ENCODE measurements around the gene IDS. TPM values are rescaled to one million over a fixed set of nuclear protein-coding genes. Genes with fewer than 3 reads are reported as not detected.
"Not testable (repeated sequence)": the region's sequence is repeated elsewhere in the genome, so short reads cannot be mapped to it uniquely, and the experiment has no call there.

Gene IDS
- total and polyA plus RNA-seq, 2 donors (not counting 3 experiments of a cell fraction or from before 2014, with no cell fraction given), result 35.2 to 44.0 TPM

DNA sequence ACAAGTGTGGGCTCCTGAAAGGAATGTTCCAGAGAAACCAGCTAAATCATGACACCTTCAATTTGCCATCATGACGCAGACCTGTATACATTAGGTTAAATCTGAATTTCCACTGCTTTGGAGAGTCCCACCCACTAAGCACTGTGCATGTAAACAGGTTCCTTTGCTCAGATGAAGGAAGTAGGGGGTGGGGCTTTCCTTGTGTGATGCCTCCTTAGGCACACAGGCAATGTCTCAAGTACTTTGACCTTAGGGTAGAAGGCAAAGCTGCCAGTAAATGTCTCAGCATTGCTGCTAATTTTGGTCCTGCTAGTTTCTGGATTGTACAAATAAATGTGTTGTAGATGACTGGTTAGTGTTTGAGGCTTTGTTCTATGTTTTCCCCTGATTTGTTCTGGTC, 41.9 kb upstream of the IDS start:
- H4K20me1 ChIP-seq (replicated peaks; ENCODE audit: control insufficient read depth, extremely low read depth, insufficient read depth, low read length); H2AFZ ChIP-seq (ENCODE audit: low read depth, low read length); CTCF ChIA-PET; H3K4me3 ChIP-seq (replicated peaks in 1 of 3; ENCODE audit: insufficient read depth in 1 of 3, low read depth in 1 of 3, low read length in 3 of 3); dilution Hi-C loops (cut with MboI; ENCODE audit: extremely low pct_ligation_motif_present, low sequenced_read_pairs); intact Hi-C loops (cut with micrococcal nuclease); H3K27me3 ChIP-seq (ENCODE audit: control insufficient read depth in 2 of 2, insufficient read depth in 2 of 2, low read length in 2 of 2); H3K9me3 ChIP-seq (replicated peaks; ENCODE audit: control insufficient read depth, insufficient read depth, low read length); BruUV-seq (replicated peaks); H3K4me1 ChIP-seq (ENCODE audit: control insufficient read depth, extremely low read depth, insufficient read depth, low read length); H3K9ac ChIP-seq (replicated peaks; ENCODE audit: extremely low read depth, insufficient read depth, low read length); H3K36me3 ChIP-seq (ENCODE audit: control insufficient read depth in 2 of 2, extremely low read depth in 1 of 2, insufficient read depth in 2 of 2, low read length in 2 of 2); POLR2A ChIA-PET; H3K27ac ChIP-seq (ENCODE audit: insufficient read depth, low read depth, low read length); H3K79me2 ChIP-seq (ENCODE audit: control insufficient read depth, insufficient read depth, low read length); H3K9me1 ChIP-seq (replicated peaks; ENCODE audit: control insufficient read depth, extremely low read depth, insufficient read depth, low read length); H3K4me2 ChIP-seq (ENCODE audit: insufficient read depth, low read length); DNase-seq (ENCODE audit: low read depth, low spot score): not testable (repeated sequence)
- FAIRE-seq, result peak; percentile 63

DNA sequence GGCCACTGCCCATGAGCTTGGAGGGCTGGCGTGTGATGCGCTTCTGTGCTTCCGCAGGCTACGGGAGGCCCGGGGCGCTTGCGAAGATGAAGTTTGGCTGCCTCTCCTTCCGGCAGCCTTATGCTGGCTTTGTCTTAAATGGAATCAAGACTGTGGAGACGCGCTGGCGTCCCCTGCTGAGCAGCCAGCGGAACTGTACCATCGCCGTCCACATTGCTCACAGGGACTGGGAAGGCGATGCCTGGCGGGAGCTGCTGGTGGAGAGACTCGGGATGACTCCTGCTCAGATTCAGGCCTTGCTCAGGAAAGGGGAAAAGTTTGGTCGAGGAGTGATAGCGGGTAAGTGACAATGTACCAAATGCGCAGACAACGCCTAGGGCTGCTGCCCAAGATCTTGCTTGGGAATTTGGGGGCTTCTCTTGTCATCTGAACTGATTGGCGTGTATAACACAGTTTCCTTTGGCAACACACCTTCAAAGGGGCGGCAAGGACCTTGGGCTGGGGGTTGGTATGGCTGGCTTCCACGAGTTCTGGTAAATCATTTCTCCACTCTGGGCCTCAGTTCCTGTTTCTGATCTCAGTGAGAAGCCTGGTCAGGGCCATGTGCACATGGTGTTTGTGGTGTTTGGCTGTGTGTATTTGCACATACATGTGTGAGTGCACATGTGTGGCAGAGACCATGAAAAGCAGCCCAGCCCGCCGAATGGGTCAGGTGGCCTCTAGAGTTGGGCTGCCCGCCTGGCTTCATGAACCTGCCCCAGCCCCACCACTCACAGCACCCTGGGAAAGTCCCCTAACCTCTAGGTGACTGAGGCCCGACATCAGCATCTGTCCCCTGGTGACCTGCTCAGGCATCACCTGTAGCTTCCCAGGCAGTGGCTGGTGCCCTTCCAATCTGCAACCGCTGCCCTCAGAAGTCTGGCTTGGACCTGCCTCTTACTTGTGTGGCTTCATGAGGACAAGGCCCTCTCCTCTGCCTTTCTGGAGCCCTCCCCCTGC, 40.7 kb upstream of the IDS start:
- H3K9me3 ChIP-seq (replicated peaks; ENCODE audit: control insufficient read depth, insufficient read depth, low read length); H3K9me1 ChIP-seq (replicated peaks; ENCODE audit: control insufficient read depth, extremely low read depth, insufficient read depth, low read length); H3K9ac ChIP-seq (replicated peaks; ENCODE audit: extremely low read depth, insufficient read depth, low read length); H3K27me3 ChIP-seq (ENCODE audit: control insufficient read depth in 2 of 2, insufficient read depth in 2 of 2, low read length in 2 of 2); H3K27ac ChIP-seq (ENCODE audit: insufficient read depth, low read depth, low read length); H3K79me2 ChIP-seq (ENCODE audit: control insufficient read depth, insufficient read depth, low read length); H3K4me1 ChIP-seq (ENCODE audit: control insufficient read depth, extremely low read depth, insufficient read depth, low read length); H3K4me3 ChIP-seq (replicated peaks in 1 of 3; ENCODE audit: insufficient read depth in 1 of 3, low read depth in 1 of 3, low read length in 3 of 3); H4K20me1 ChIP-seq (replicated peaks; ENCODE audit: control insufficient read depth, extremely low read depth, insufficient read depth, low read length); BruUV-seq (replicated peaks); POLR2A ChIA-PET; H3K36me3 ChIP-seq (ENCODE audit: control insufficient read depth in 2 of 2, extremely low read depth in 1 of 2, insufficient read depth in 2 of 2, low read length in 2 of 2); H3K4me2 ChIP-seq (ENCODE audit: insufficient read depth, low read length); H2AFZ ChIP-seq (ENCODE audit: low read depth, low read length); DNase-seq (ENCODE audit: low read depth, low spot score); intact Hi-C loops (cut with micrococcal nuclease); dilution Hi-C loops (cut with MboI; ENCODE audit: extremely low pct_ligation_motif_present, low sequenced_read_pairs); CTCF ChIA-PET: not testable (repeated sequence)
- FAIRE-seq, result peak; percentile 87

All from endothelial cell of umbilical vein (primary cell).